Esophagus squamous epithelium (tissue), 4 donors: ENCODE results near the gene ARL4D.

ENCODE experiments used
- CTCF ChIP-seq, 6 experiments: fragments of 450-650 bp in 4 of 6; fragments of 200-600 bp in 2 of 6; sonication (generic) in 2 of 6; IDR thresholded peaks; one replicate each; pipeline ENCODE4 v1.5.1; 2016 to 2019; ENCODE audit warnings: antibody characterized with exemption in 6 of 6, mild to moderate bottlenecking in 4 of 6, moderate library complexity in 4 of 6
- POLR2A ChIP-seq, 4 donors: fragments of 450-650 bp; IDR thresholded peaks; one replicate each; pipeline ENCODE4 v1.6.1; 2017; ENCODE audit warnings: antibody characterized with exemption in 4 of 4, mild to moderate bottlenecking in 4 of 4, moderate library complexity in 3 of 4

- TF ChIP-seq CTCF (IDR thresholded peaks at IDR 0.05) (no peak), POLR2A (IDR thresholded peaks at IDR 0.05) (no peak)
These were observed 47.9 kb upstream of the ARL4D start for GRCh38 chr17:43350888-43351361.
